GM12891 (cell line): ENCODE measurements around the gene C5orf58.

Experiments
- DNase-seq: peaks from one replicate; pipeline ENCODE4 v3.0.0; 2011; ENCODE audit warnings: low spot score; ENCODE audit not compliant: insufficient read length
- FAIRE-seq: peaks from 2 replicates; lab custom pipeline; 2011; peaks lifted over from hg19 to GRCh38; lab: Jason Lieb, UNC
- PAX5 ChIP-seq: IDR thresholded peaks from 2 replicates; pipeline ENCODE4 v1.6.1; 2011; ENCODE audit warnings: low read length, moderate library complexity, mild to moderate bottlenecking; ENCODE audit not compliant: insufficient read depth, severe bottlenecking
- POLR2A ChIP-seq: IDR thresholded peaks from 2 replicates; pipeline ENCODE4 v1.6.1; 2011; ENCODE audit warnings: low read depth, low read length, control low read depth
- POLR2AphosphoS5 ChIP-seq: IDR thresholded peaks from 2 replicates; pipeline ENCODE4 v1.6.1; 2011; ENCODE audit warnings: low read depth, low read length, control low read depth
- POU2F2 ChIP-seq: IDR thresholded peaks from 2 replicates; pipeline ENCODE4 v1.6.1; 2011; ENCODE audit warnings: low read depth, mild to moderate bottlenecking, control low read depth, low read length, moderate library complexity
- SPI1 ChIP-seq: IDR thresholded peaks from 2 replicates; pipeline ENCODE4 v1.6.1; 2011; ENCODE audit warnings: low read depth, low read length, control low read depth
- TAF1 ChIP-seq: IDR thresholded peaks from 2 replicates; pipeline ENCODE4 v1.6.1; 2011; ENCODE audit warnings: low read depth, low read length, control low read depth

Gene C5orf58

GRCh38 chr5:170278611-170279458 lies 46.0 kb downstream of the C5orf58 start:
- TF ChIP-seq POU2F2 (no peak), SPI1 (peak; percentile 35; the same call in 1 of the 2 replicates)
- FAIRE-seq (peak; percentile 91), DNase-seq (peak; percentile 70)

DNA sequence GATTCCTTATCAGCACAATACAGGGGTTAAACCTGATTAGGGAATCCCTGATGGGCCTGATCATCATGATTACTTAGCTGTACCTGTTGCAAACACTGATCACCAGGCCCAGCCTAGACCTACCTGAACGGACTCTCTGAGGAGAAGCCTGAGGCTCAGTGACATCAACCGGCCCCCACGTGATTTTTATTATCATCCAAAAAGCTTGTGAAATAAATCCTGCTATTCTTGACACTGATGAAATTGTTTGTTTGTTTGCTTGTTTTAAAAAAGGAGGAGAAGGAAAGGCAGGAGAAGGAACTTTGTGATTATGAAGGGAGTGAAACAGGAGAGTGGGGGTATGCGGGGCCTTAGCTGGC lies 46.7 kb downstream of the C5orf58 start:
- FAIRE-seq (no peak), DNase-seq (no peak)
- TF ChIP-seq PAX5, result no peak
- TF ChIP-seq POU2F2, result no peak
- no peak for TF ChIP-seq POLR2AphosphoS5
- TF ChIP-seq POLR2A, result no peak
- TF ChIP-seq TAF1, result no peak
- TF ChIP-seq SPI1, result no peak

DNA sequence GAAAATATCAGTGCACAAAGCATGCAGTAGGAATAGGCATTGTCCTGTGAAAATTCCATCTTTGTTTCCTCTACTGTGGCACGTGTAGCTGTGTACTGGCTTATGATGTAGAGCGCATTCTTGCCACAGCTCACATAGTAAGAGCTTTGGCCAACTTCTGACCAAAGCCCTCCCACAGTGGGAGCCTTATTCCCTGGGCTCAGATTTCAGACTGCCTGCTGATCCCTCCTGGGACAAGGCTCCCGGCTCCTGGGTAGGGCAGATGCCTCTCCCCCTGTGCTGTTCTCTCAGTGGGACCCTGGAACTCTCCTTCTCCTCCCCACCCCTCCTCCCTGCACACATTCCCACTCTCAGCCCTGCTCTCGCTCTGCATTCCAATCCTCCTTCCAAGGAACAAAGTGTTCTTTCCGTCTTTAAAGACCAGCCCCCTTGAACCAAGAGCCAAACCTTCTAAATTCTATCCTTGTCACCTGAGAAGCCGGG lies 47.3 kb downstream of the C5orf58 start:
- FAIRE-seq, result no peak
- DNase-seq, result no peak
- no peak for TF ChIP-seq SPI1
- TF ChIP-seq POLR2A, result no peak
- no peak for TF ChIP-seq POU2F2

DNA sequence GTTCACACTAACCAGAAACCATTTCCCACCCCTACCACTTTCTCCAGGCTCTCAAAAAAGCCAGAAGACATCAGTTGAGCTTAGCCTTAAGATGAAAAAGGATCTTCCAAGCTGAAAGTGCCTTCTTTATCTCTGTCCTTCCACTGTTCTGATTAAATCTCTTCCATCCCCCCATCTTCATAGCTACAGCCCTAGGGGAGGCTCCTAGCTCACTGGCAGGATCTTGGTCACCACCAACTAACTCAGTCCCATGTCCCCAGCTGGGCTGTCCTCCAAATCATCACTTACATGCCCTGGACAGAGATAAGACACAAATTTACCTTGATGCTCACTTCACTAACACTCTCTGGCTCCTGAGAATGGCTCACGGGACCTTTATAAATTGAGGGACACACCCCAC lies 50.5 kb downstream of the C5orf58 start:
- no peak for DNase-seq
- TF ChIP-seq POLR2A, result no peak
- no peak for TF ChIP-seq POU2F2
- no peak for TF ChIP-seq SPI1
- no peak for TF ChIP-seq POLR2AphosphoS5
- no peak for TF ChIP-seq TAF1
- no peak for TF ChIP-seq PAX5
- no peak for FAIRE-seq

GRCh38 chr5:170284231-170284630 lies 51.4 kb downstream of the C5orf58 start:
- no peak for DNase-seq
- no peak for FAIRE-seq
- TF ChIP-seq POLR2A (no peak), POLR2AphosphoS5 (no peak), POU2F2 (no peak), SPI1 (no peak), TAF1 (no peak), PAX5 (no peak)

- DNase-seq (no peak), FAIRE-seq (no peak)
- TF ChIP-seq POLR2AphosphoS5, result no peak
- TF ChIP-seq TAF1, result no peak
- no peak for TF ChIP-seq POU2F2
- no peak for TF ChIP-seq PAX5
- TF ChIP-seq POLR2A, result no peak
Measured at GRCh38 chr5:170285181-170285580, 52.4 kb downstream of the C5orf58 start.

- TF ChIP-seq POLR2AphosphoS5 (no peak), PAX5 (no peak), SPI1 (no peak), POU2F2 (no peak)
- no peak for DNase-seq
- FAIRE-seq, result no peak
Measured at GRCh38 chr5:170286386-170286925, 53.7 kb downstream of the C5orf58 start.

- TF ChIP-seq TAF1 (no peak), POLR2AphosphoS5 (no peak), POLR2A (no peak), SPI1 (peak; percentile 29; the same call in 1 of the 2 replicates), PAX5 (no peak), POU2F2 (no peak)
- no peak for DNase-seq
- FAIRE-seq, result peak; percentile 20
Measured at GRCh38 chr5:170287532-170287931, 54.7 kb downstream of the C5orf58 start.

- no peak for TF ChIP-seq TAF1
- TF ChIP-seq POLR2A, result no peak
- TF ChIP-seq POLR2AphosphoS5, result no peak
- TF ChIP-seq POU2F2, result no peak
- no peak for FAIRE-seq
- DNase-seq, result no peak
Measured at GRCh38 chr5:170288151-170288550, 55.4 kb downstream of the C5orf58 start.

- DNase-seq (no peak), FAIRE-seq (no peak)
- TF ChIP-seq PAX5 (no peak), POLR2AphosphoS5 (no peak), SPI1 (no peak), POU2F2 (no peak), POLR2A (no peak), TAF1 (no peak)
Measured at GRCh38 chr5:170288551-170288950, 55.8 kb downstream of the C5orf58 start.

- TF ChIP-seq TAF1 (no peak), SPI1 (no peak), POLR2A (no peak), POLR2AphosphoS5 (no peak), POU2F2 (no peak)
- FAIRE-seq (no peak), DNase-seq (no peak)
Measured at GRCh38 chr5:170289121-170289520, 56.3 kb downstream of the C5orf58 start.
